GM18508 (cell line): ENCODE results near the gene SARM1.
"Not testable (repeated sequence)": the region's sequence is repeated elsewhere in the genome, so short reads cannot be mapped to it uniquely, and the experiment has no call there.

Source experiments
- ATAC-seq: cut with Tn5 transposase; IDR thresholded peaks from one replicate; pipeline ENCODE4 v1.9.1; 2021; ENCODE audit warnings: moderate number of reproducible peaks; ENCODE audit not compliant: insufficient read depth, unreplicated experiment

The SARM1 gene

GRCh38 chr17:28412099-28412498, 40.6 kb downstream of the SARM1 start:
- ATAC-seq = no peak

- ATAC-seq = no peak
Observed at GRCh38 chr17:28413804-28414203, 42.3 kb downstream of the SARM1 start.

- ATAC-seq = no peak
Observed at GRCh38 chr17:28415886-28416285, 44.4 kb downstream of the SARM1 start.

GRCh38 chr17:28416703-28417311, 45.3 kb downstream of the SARM1 start:
- no peak for ATAC-seq

GRCh38 chr17:28421787-28422305, 50.4 kb downstream of the SARM1 start:
- ATAC-seq = no peak

- ATAC-seq = no peak
Observed at GRCh38 chr17:28425206-28425605, 53.7 kb downstream of the SARM1 start.

- no peak for ATAC-seq
Observed at GRCh38 chr17:28426081-28426519, 54.6 kb downstream of the SARM1 start.

- no peak for ATAC-seq
Observed at GRCh38 chr17:28427371-28427770, 55.9 kb downstream of the SARM1 start.

- not testable (repeated sequence) for ATAC-seq
Observed at GRCh38 chr17:28427982-28428381, 56.5 kb downstream of the SARM1 start.

- ATAC-seq = no peak
Observed at GRCh38 chr17:28433721-28434120, 62.2 kb downstream of the SARM1 start.

GRCh38 chr17:28434326-28434725, 62.8 kb downstream of the SARM1 start:
- not testable (repeated sequence) for ATAC-seq

GRCh38 chr17:28443901-28444638, 72.6 kb downstream of the SARM1 start:
- ATAC-seq = no peak

- ATAC-seq = no peak
Observed at GRCh38 chr17:28446716-28447395, 75.4 kb downstream of the SARM1 start.

GRCh38 chr17:28447396-28447760, 75.9 kb downstream of the SARM1 start:
- no peak for ATAC-seq

- no peak for ATAC-seq
Observed at GRCh38 chr17:28449859-28450258, 78.4 kb downstream of the SARM1 start.
